Measurements from ENCODE around the gene LANCL3.

Gene LANCL3

GRCh38 chrX:37701588-37701987, 130.1 kb downstream of the LANCL3 start:
- Histone ChIP-seq H3K27me3 (no peaks in the 10 kb centered on the region), H3K4me1 (no peaks in the 10 kb centered on the region), H3K9me3 (no peaks in the 10 kb centered on the region), H4K20me1 (no peaks in the 10 kb centered on the region), H3K36me3 (no peaks in the 10 kb centered on the region), H3K9ac (no peak overlapping the region), H3K4me2 (no peak overlapping the region), H3K4me3 (no peak overlapping the region), H3K27ac (no peak overlapping the region)
- TF ChIP-seq Cebpa-rat (IDR thresholded peaks at IDR 0.05) = no peak

- no peak overlapping the region for H3K4me2 ChIP-seq
- H3K36me3 ChIP-seq = no peaks in the 10 kb centered on the region
- no peak overlapping the region for H3K9ac ChIP-seq
- H3K4me1 ChIP-seq = no peaks in the 10 kb centered on the region
- H4K20me1 ChIP-seq = no peaks in the 10 kb centered on the region
- H3K27me3 ChIP-seq = no peaks in the 10 kb centered on the region
- H3K9me3 ChIP-seq = peaks cover 14% of the 10 kb centered on the region
- no peak for TF ChIP-seq Cebpa-rat (IDR thresholded peaks at IDR 0.05)
- no peak overlapping the region for H3K4me3 ChIP-seq
- no peak overlapping the region for H3K27ac ChIP-seq
Measured at GRCh38 chrX:37711991-37712390, 140.5 kb downstream of the LANCL3 start.

- H3K27ac ChIP-seq = no peak overlapping the region
- no peaks in the 10 kb centered on the region for H3K36me3 ChIP-seq
- H3K9ac ChIP-seq = no peak overlapping the region
- H3K4me1 ChIP-seq = no peaks in the 10 kb centered on the region
- TF ChIP-seq Cebpa-rat (IDR thresholded peaks at IDR 0.05) = no peak
- H3K4me3 ChIP-seq = no peak overlapping the region
- H4K20me1 ChIP-seq = no peaks in the 10 kb centered on the region
- H3K27me3 ChIP-seq = no peaks in the 10 kb centered on the region
- no peak overlapping the region for H3K4me2 ChIP-seq
- H3K9me3 ChIP-seq = peaks cover 9% of the 10 kb centered on the region
Measured at GRCh38 chrX:37712458-37712857, 141.0 kb downstream of the LANCL3 start.

- Histone ChIP-seq H3K27me3 (no peaks in the 10 kb centered on the region), H3K36me3 (no peaks in the 10 kb centered on the region), H3K4me1 (no peaks in the 10 kb centered on the region), H3K4me2 (no peak overlapping the region), H3K9ac (no peak overlapping the region), H3K9me3 (peaks cover 13% of the 10 kb centered on the region), H3K27ac (no peak overlapping the region), H4K20me1 (no peaks in the 10 kb centered on the region), H3K4me3 (no peak overlapping the region)
- TF ChIP-seq Cebpa-rat (IDR thresholded peaks at IDR 0.05) = no peak
Measured at GRCh38 chrX:37714479-37714878, 143.0 kb downstream of the LANCL3 start.

GRCh38 chrX:37716602-37717001, 145.1 kb downstream of the LANCL3 start:
- no peaks in the 10 kb centered on the region for H4K20me1 ChIP-seq
- H3K4me3 ChIP-seq = no peak overlapping the region
- H3K36me3 ChIP-seq = no peaks in the 10 kb centered on the region

GRCh38 chrX:37717708-37718107, 146.2 kb downstream of the LANCL3 start:
- no peaks in the 10 kb centered on the region for H3K27me3 ChIP-seq
- no peaks in the 10 kb centered on the region for H3K36me3 ChIP-seq
- H3K4me2 ChIP-seq = no peak overlapping the region
- H4K20me1 ChIP-seq = no peaks in the 10 kb centered on the region
- TF ChIP-seq Cebpa-rat (IDR thresholded peaks at IDR 0.05) = no peak
- no peak overlapping the region for H3K4me3 ChIP-seq
- H3K4me1 ChIP-seq = no peaks in the 10 kb centered on the region
- no peak overlapping the region for H3K9ac ChIP-seq
- no peak overlapping the region for H3K27ac ChIP-seq
- peaks cover 30% of the 10 kb centered on the region for H3K9me3 ChIP-seq

More at GRCh38 chrX:37716602-37717001, 145.1 kb downstream of the LANCL3 start:
- H3K4me2 ChIP-seq = no peak overlapping the region
- H3K4me1 ChIP-seq = no peaks in the 10 kb centered on the region
- no peak overlapping the region for H3K9ac ChIP-seq
- H3K27me3 ChIP-seq = no peaks in the 10 kb centered on the region
- H3K27ac ChIP-seq = no peak overlapping the region
- no peak for TF ChIP-seq Cebpa-rat (IDR thresholded peaks at IDR 0.05)
- H3K9me3 ChIP-seq = peaks cover 23% of the 10 kb centered on the region

GRCh38 chrX:37722595-37722994, 151.1 kb downstream of the LANCL3 start:
- Histone ChIP-seq H3K9ac (no peak overlapping the region), H3K27me3 (no peaks in the 10 kb centered on the region), H4K20me1 (no peaks in the 10 kb centered on the region), H3K4me1 (peaks cover 30% of the 10 kb centered on the region), H3K36me3 (no peaks in the 10 kb centered on the region; the same call in 1 of the 2 replicates), H3K4me2 (no peak overlapping the region), H3K27ac (no peak overlapping the region), H3K4me3 (no peak overlapping the region), H3K9me3 (peaks cover 65% of the 10 kb centered on the region)
- no peak for TF ChIP-seq Cebpa-rat (IDR thresholded peaks at IDR 0.05)

GRCh38 chrX:37726346-37726745, 154.9 kb downstream of the LANCL3 start:
- peaks cover 69% of the 10 kb centered on the region for H3K9me3 ChIP-seq
- peak overlapping the region; percentile 61; the same call in 1 of the 2 replicates for H3K4me2 ChIP-seq
- peaks cover 10% of the 10 kb centered on the region; the same call in 1 of the 2 replicates for H3K36me3 ChIP-seq
- H4K20me1 ChIP-seq = no peaks in the 10 kb centered on the region
- H3K27me3 ChIP-seq = no peaks in the 10 kb centered on the region
- no peak for TF ChIP-seq Cebpa-rat (IDR thresholded peaks at IDR 0.05)
- no peak overlapping the region for H3K9ac ChIP-seq
- peaks cover 45% of the 10 kb centered on the region for H3K4me1 ChIP-seq
- peak overlapping the region; percentile 78; the same call in 1 of the 2 replicates for H3K27ac ChIP-seq
- no peak overlapping the region for H3K4me3 ChIP-seq
